ENCODE data around the gene LRP6.

LRP6 gene

DNA sequence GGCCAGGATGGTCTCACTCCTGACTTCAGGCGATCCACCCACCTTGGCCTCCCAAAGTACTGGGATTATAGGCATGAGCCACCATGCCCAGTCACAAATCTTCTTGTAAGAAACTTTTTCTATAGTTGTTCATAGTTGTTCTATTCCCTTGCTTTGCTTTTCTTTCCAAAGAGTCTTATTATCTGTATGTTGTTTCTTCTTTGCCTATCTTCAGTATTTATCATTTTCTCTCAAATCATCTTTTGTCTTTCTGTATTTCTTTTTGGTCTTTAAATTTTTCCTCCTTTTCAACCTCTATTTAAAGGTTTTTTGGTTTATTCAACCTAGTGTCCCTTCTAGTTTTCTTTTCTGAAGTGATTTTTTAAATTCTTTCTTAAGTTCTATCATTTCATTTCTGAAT lies 68.7 kb downstream of the LRP6 start:
- no peak overlapping the region for H3K4me3 ChIP-seq (replicated peaks; ENCODE audit: low read depth, low read length)
- no peak for DNase-seq (ENCODE audit: extremely low read depth, low read depth)
- TF ChIP-seq, protein P1, sequence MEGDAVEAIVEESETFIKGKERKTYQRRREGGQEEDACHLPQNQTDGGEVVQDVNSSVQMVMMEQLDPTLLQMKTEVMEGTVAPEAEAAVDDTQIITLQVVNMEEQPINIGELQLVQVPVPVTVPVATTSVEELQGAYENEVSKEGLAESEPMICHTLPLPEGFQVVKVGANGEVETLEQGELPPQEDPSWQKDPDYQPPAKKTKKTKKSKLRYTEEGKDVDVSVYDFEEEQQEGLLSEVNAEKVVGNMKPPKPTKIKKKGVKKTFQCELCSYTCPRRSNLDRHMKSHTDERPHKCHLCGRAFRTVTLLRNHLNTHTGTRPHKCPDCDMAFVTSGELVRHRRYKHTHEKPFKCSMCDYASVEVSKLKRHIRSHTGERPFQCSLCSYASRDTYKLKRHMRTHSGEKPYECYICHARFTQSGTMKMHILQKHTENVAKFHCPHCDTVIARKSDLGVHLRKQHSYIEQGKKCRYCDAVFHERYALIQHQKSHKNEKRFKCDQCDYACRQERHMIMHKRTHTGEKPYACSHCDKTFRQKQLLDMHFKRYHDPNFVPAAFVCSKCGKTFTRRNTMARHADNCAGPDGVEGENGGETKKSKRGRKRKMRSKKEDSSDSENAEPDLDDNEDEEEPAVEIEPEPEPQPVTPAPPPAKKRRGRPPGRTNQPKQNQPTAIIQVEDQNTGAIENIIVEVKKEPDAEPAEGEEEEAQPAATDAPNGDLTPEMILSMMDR (IDR thresholded peaks at IDR 0.05; ENCODE audit: low read depth, low read length, missing control alignments): no peak

DNA sequence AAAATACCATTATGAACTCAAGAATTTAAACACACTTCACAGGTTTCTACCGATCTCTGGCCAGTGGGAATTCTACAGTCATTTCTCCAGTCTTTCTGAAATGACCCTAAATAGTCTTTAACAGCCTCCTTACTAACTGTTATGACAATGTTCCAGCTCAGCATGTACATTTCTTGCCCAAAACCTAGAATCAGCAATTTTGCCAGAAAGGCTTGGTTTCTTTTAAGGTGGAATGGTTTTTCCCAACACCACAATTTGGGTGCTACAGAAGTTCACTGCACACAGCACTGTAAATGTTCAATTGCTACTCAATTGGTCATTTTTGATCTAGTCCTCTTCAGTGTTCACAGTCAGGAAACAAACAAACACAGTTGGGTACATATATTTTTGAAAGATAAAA lies 69.7 kb downstream of the LRP6 start:
- H3K4me3 ChIP-seq (replicated peaks; ENCODE audit: low read depth, low read length): no peak overlapping the region
- no peak for DNase-seq (ENCODE audit: extremely low read depth, low read depth)
- TF ChIP-seq, protein P1 (IDR thresholded peaks at IDR 0.05; ENCODE audit: low read depth, low read length, missing control alignments): no peak

DNA sequence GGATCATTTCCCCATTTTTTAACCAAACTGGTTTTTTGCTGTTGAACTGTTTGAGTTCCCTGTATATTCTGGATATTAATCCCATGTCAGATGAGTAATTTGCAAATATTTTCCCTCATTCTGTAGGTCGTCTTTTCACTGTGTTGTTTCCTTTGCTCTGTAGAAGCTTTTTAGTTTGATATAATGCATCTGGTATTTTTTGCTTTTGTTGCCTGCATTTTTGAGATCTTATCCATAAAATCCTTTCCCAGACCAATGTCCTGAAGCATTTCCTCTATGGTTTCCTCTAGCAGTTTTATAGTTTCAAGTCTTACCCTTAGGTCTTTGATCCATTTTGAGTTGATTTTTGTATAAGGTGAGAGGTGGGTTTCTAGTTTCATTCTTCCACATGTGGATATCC lies 71.3 kb downstream of the LRP6 start:
- TF ChIP-seq, protein P1 (IDR thresholded peaks at IDR 0.05; ENCODE audit: low read depth, low read length, missing control alignments): no peak
- no peak for DNase-seq (ENCODE audit: extremely low read depth, low read depth)
- no peak overlapping the region for H3K4me3 ChIP-seq (replicated peaks; ENCODE audit: low read depth, low read length)

DNA sequence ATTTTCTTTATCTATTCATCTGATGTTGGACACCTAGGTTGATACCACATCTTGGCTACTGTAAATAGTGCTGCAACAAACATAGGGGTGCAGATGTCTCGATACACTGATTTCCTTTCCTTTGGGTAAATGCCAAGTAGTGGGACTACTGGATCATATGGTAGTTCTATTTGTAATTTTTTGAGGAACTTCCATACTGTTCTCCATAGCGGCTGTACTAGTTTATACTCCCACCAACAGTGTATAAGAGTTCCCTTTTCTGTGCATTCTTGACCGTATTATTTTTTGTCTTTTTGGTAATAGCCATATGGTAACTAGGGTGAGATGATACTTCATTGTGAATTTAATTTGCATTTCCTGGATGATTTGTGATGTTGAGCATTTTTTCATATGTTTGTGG lies 71.8 kb downstream of the LRP6 start:
- H3K4me3 ChIP-seq (replicated peaks; ENCODE audit: low read depth, low read length): no peak overlapping the region
- DNase-seq (ENCODE audit: extremely low read depth, low read depth): no peak
- TF ChIP-seq, protein P1 (IDR thresholded peaks at IDR 0.05; ENCODE audit: low read depth, low read length, missing control alignments): no peak

DNA sequence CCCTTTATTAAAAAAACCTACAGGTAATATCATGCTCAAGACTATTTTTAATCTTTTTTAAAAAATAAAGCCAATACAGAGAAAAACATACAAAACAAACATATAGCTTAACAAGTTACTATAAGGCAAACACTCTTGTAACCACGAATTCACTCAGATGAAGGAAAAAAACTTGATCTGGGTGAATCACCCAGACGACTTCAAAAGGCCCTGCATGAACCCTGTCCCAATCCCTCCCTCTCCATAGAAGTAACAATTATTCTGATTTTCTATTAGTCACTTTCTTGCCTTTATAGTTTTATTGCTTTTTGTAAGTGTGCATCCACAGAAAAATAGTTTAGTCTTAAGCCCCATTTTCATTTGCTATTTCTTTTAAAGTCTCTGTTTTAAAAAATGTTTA lies 72.6 kb downstream of the LRP6 start:
- H3K4me3 ChIP-seq (replicated peaks; ENCODE audit: low read depth, low read length): no peak overlapping the region
- no peak for DNase-seq (ENCODE audit: extremely low read depth, low read depth)
- TF ChIP-seq, protein P1 (IDR thresholded peaks at IDR 0.05; ENCODE audit: low read depth, low read length, missing control alignments): no peak

DNA sequence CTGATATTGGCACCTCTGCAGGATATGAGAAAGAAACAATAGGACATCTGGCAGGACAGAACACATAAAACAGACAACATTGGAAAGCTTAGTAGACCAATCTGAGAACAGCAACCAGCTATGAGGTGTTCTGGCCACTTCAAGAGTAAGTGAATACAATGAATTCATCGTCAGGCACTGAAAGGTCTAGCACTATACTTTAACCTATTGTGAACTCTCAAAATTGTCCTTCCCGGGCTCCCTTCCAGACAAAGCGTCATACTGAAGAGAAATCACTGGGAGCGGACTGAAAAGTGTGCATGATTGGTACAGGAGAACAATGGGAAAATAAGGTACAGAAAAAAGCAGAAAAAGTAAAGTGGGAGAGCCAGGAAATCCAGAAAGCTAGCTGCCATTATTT lies 75.8 kb downstream of the LRP6 start:
- DNase-seq (ENCODE audit: extremely low read depth, low read depth): no peak
- no peak overlapping the region for H3K4me3 ChIP-seq (replicated peaks; ENCODE audit: low read depth, low read length)
- TF ChIP-seq, protein P1 (IDR thresholded peaks at IDR 0.05; ENCODE audit: low read depth, low read length, missing control alignments): no peak

DNA sequence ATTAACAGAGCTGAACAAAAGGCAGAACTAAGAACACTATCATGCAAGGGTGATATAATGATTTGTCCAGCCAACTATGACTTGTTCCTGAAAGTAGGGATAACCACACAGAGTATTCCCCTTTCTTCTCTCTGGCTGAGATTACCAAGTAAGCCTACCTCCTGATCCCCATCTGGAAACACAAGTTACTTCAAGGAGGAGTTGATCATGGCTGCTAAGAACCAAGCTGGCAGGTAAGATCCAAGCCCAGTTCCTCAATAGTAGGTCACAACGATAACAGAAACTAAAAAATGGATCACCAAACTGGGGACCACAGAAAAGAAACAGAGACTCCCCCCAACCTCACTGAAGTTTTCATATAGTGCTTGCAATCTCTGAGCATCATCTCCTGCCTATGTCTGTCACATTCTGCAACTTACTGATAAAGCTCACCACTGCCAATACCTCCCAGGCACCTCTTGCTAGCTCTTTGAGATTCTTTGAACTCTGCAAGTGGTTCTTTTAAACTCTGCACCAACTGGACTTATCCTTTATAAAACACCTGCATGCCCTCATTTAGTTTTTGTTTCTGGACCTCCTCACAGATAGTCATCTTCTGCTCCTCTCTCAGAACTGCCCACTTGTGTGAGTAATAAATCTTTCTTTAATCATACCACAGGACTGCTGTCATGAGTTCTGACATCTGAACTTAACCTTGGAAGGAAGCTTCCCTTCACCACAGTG lies 76.6 kb downstream of the LRP6 start:
- TF ChIP-seq, protein P1 (IDR thresholded peaks at IDR 0.05; ENCODE audit: low read depth, low read length, missing control alignments): no peak
- DNase-seq (ENCODE audit: extremely low read depth, low read depth): no peak
- H3K4me3 ChIP-seq (replicated peaks; ENCODE audit: low read depth, low read length): no peak overlapping the region
